SJSA1 (cell line): ENCODE results near the gene CHRM2. TPM values are rescaled to one million over a fixed set of nuclear protein-coding genes. Genes with fewer than 3 reads are reported as not detected.
A peak's percentile ranks its signal among the peaks of the same experiment; 100 is the strongest.
"Not testable (repeated sequence)": the region's sequence is repeated elsewhere in the genome, so short reads cannot be mapped to it uniquely, and the experiment has no call there.

Experiments
- DNase-seq, 2 experiments: peaks; one replicate each; pipeline ENCODE4 v3.0.0-alpha.2; 2015 to 2020; ENCODE audit warnings: low spot score in 2 of 2, low read depth in 1 of 2
- H3K27ac ChIP-seq: fragments of 250-450 bp; sonication (Bioruptor Pico); 2 replicates; pipeline ENCODE4 v1.5.1; 2020; ENCODE audit warnings: mild to moderate bottlenecking, moderate library complexity
- H3K27me3 ChIP-seq: fragments of 250-450 bp; sonication (Bioruptor Pico); replicated peaks from 2 replicates; pipeline ENCODE4 v1.5.1; 2020; ENCODE audit warnings: mild to moderate bottlenecking, moderate library complexity
- H3K36me3 ChIP-seq: fragments of 250-450 bp; sonication (Bioruptor Pico); 2 replicates; pipeline ENCODE4 v1.5.1; 2020; ENCODE audit warnings: mild to moderate bottlenecking
- H3K4me1 ChIP-seq: fragments of 250-450 bp; sonication (Bioruptor Pico); replicated peaks from 2 replicates; pipeline ENCODE4 v1.6.1; 2021; ENCODE audit warnings: mild to moderate bottlenecking
- H3K4me3 ChIP-seq: fragments of 250-450 bp; sonication (Bioruptor Pico); 2 replicates; pipeline ENCODE4 v1.5.1; 2020; ENCODE audit warnings: mild to moderate bottlenecking
- H3K9me3 ChIP-seq: fragments of 250-450 bp; sonication (Bioruptor Pico); replicated peaks from 2 replicates; pipeline ENCODE4 v1.5.1; 2020; ENCODE audit warnings: mild to moderate bottlenecking
- total RNA-seq: library from RNA; depleted of rRNA; stranded (reverse); fragments of >200 nt; shearing (Covaris generic); gene quantifications from 2 replicates; pipeline ENCODE4 v1.2.3, GENCODE V29; 2014; rRNA removed

The CHRM2 gene
- total RNA-seq, result 0.13 and 0.24 TPM in 2 replicates

DNA sequence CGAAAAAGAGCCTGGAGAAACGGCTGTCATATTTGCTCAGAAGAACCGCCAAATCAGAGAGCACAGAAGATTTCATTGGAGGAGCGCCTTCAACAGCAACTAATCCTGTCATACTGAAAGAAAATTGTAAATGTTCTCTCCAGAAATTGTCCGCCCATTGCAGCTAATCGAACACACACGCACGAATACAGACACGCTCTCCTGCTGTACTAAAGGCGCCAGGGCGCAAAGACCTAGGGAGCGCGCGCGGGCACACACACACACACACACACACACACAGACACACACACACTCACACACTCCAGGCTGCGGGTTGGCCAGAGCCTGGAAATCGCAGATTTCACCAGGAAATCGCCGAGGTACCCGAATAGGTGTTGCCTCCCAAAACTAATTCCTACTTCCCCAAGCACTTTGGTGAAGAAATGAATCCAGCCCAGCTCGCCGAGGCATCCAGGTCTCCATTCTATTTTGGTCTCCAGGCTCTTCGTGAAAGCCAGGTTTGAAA lies at the start of gene CHRM2:
CHRM2 (plus strand) TSS at position 157 of the 505 bp plus-strand sequence. CDS start 146,214 bp downstream, outside the sequence.
- Histone ChIP-seq H3K27ac (no peak within 1 kb of the TSS), H3K4me1 (peaks cover 34% of the 10 kb centered on the region), H3K36me3 (no peaks in the 10 kb centered on the region), H3K27me3 (peaks cover 70% of the 10 kb centered on the region), H3K9me3 (no peaks in the 10 kb centered on the region), H3K4me3 (peak within 1 kb of the TSS; percentile 29)
- DNase-seq, result peak in 1 of 2 experiments; percentile 49

DNA sequence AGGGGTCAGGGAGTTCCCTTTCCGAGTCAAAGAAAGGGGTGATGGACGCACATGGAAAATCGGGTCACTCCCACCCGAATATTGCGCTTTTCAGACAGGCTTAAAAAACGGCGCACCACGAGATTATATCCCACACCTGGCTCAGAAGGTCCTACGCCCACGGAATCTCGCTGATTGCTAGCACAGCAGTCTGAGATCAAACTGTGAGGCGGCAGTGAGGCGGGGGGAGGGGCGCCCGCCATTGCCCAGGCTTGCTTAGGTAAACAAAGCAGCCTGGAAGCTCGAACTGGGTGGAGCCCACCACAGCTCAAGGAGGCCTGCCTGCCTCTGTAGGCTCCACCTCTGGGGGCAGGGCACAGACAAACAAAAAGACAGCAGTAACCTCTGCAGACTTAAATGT lies 37.1 kb upstream of the CHRM2 start:
- H3K36me3 ChIP-seq, H3K27me3 ChIP-seq, H3K4me3 ChIP-seq, H3K4me1 ChIP-seq, H3K9me3 ChIP-seq, DNase-seq, H3K27ac ChIP-seq: not testable (repeated sequence)

DNA sequence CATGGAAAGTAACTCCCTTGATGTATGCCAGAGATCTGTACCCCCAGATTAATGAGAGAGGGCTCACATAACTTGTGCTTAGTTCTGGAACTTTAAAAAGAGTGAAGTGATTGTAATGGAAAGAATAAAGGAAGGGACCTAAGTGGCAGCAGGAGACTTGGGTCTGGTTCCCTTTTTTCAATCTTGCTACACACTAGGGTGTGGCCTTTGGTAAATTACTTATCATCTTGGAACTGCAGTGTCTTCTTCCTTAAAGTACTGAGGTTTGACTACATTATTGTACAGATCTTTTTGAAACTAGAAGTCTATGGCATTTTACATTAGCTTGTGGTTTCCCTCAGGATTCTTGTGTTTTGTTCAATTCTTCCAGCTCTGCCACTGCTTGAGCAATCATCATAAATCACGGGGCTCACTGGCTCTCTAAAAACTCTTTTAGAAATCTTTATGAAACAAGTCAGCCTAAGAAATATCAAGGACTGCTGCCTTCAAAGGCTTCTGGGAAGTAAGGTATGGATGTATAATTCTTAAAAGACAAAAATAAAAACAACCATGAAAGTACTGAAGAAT lies 22.5 kb upstream of the CHRM2 start:
- no peaks in the 10 kb centered on the region for H3K9me3 ChIP-seq
- no peaks in the 10 kb centered on the region for H3K4me1 ChIP-seq
- no peak overlapping the region for H3K4me3 ChIP-seq
- H3K36me3 ChIP-seq, result no peaks in the 10 kb centered on the region
- DNase-seq, result no peak
- peaks cover 10% of the 10 kb centered on the region; the same call in 1 of the 2 replicates for H3K27me3 ChIP-seq
- H3K27ac ChIP-seq, result no peak overlapping the region

DNA sequence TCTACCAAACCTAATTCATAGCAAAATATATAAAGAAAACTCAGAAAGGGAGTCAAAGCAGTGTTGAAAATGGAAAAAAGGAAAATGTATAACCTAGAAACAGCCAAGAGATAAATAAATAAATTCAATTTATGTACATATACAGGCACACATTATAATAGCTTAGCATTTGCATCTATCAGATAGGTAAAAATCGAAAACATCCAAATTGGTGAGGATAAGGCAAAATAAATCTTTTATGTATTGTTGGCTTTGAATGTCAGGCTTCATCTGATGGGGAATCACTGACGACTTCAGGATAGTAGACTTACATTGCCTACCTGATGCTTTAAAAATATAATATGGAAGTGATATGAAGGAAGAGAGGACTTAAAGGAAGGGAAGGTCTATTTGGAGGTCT lies 20.6 kb upstream of the CHRM2 start:
- Histone ChIP-seq H3K27ac (no peak overlapping the region), H3K4me1 (no peaks in the 10 kb centered on the region)
- no peak for DNase-seq

DNA sequence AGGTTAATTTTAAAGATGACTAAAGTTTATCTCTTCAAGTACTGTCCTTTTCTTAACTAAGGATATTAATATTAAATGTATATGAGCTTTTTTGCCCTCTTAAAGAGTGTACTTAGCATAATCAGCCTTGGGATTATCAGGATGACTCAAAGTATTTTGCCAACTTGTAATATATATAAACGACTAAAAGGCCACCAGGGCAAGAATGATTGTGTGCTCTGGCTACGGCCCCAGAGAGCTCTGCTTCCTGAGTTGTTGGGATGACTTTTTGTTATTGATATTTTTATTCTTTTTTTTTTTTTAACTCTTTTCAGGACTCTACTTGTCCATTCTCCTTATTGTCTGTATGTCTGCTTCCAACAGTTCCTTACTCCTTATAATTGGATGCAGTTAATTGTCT lies 14.8 kb upstream of the CHRM2 start:
- Histone ChIP-seq H3K27me3 (no peaks in the 10 kb centered on the region; the same call in 1 of the 2 replicates), H3K4me1 (no peaks in the 10 kb centered on the region), H3K4me3 (no peak overlapping the region), H3K27ac (no peak overlapping the region), H3K36me3 (no peaks in the 10 kb centered on the region), H3K9me3 (no peaks in the 10 kb centered on the region)
- DNase-seq, result no peak

More for the DNA sequence above, 20.6 kb upstream of the CHRM2 start:
- H3K27me3 ChIP-seq, result peaks cover 10% of the 10 kb centered on the region; the same call in 1 of the 2 replicates
- no peaks in the 10 kb centered on the region for H3K9me3 ChIP-seq
- H3K36me3 ChIP-seq, result no peaks in the 10 kb centered on the region
- H3K4me3 ChIP-seq, result no peak overlapping the region

DNA sequence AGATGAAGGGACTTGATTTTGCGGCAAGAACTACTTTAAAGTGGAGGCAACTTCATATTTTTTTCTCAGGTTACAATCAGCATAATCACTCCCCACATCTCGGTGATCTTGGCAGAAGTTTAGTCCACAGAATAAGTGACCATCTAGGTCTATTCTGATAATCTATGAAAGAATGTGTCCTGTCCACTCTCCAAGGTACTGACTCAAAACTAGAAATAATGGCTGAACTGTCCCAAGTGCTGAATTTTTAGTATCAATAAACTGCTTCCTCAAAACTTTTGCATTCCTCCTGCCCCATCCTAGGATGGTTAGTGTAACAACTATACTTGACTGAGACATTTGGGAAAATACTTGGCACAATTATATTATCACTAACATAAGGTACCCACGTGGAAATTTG lies 10.9 kb upstream of the CHRM2 start:
- no peak for DNase-seq
- Histone ChIP-seq H3K27ac (no peak overlapping the region), H3K9me3 (no peaks in the 10 kb centered on the region), H3K27me3 (0 out of 2 replicates have a peak, but pooled peaks cover 6% of the 10 kb centered on the region), H3K4me1 (no peaks in the 10 kb centered on the region), H3K36me3 (no peaks in the 10 kb centered on the region), H3K4me3 (no peak overlapping the region)

DNA sequence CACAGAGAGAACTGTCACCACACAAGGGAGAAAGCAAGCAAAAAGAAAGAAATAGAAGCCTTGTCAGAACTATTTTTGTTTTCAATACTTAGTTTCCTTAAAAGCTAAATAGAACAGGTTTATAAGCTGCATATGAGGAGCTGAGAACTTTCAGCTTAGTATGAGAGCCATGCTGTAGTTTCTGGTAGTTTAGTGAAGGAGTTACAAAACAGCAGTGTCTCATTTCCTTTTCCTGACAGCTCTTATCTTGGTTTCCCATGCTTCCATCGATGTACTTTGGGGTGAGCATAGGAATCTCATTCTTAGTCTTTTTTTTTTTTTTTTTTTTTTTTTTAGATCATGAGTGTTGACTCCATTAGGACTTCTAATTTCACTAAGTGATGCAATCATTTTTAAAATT lies 8.6 kb upstream of the CHRM2 start:
- Histone ChIP-seq H3K4me3 (no peak overlapping the region), H3K27ac (no peak overlapping the region), H3K4me1 (no peaks in the 10 kb centered on the region), H3K9me3 (no peaks in the 10 kb centered on the region), H3K27me3 (peaks cover 17% of the 10 kb centered on the region), H3K36me3 (no peaks in the 10 kb centered on the region)
- DNase-seq, result no peak

DNA sequence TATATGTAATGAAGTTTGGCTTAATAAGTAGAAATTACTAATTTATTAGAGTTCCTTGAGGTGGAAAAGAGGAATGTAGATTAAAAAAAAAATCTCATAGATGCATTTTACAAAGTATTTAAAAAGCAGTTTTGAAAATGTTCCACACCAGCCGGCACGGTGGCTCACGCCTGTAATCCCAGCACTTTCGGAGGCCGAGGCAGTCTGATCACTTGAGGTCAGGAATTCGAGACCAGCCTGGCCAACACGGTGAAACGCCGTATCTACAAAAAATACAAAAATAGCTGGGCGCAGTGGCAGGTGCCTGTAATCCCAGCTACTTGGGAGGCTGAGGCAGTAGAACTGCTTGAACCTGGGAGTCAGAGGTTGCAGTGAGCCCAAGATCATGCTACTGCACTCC lies 3.2 kb upstream of the CHRM2 start:
- H3K27ac ChIP-seq, result no peak overlapping the region
- no peak for DNase-seq
- peaks cover 21% of the 10 kb centered on the region for H3K4me1 ChIP-seq
- H3K36me3 ChIP-seq, result no peaks in the 10 kb centered on the region
- no peaks in the 10 kb centered on the region for H3K9me3 ChIP-seq
- H3K27me3 ChIP-seq, result peaks cover 52% of the 10 kb centered on the region
- H3K4me3 ChIP-seq, result no peak overlapping the region

DNA sequence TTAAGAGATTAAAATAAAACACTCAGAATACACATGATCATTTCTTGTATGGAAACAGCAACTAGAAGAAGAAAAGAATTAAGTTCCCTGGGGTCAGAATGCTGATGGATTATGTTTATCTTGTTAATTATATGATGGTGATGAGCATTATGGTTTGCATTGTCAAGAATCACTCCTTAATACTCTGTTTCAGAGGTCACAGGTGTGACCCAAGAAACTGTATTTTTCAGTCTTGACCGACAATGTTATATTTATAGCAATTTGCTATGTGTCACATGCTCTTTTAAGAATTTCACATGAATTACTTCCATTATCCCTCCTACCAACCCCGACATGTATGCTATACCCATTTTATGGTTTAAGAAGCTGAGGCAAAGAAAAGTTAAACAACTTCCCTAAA lies 2.7 kb upstream of the CHRM2 start:
- no peaks in the 10 kb centered on the region for H3K36me3 ChIP-seq
- no peak for DNase-seq
- H3K9me3 ChIP-seq, result no peaks in the 10 kb centered on the region
- H3K27me3 ChIP-seq, result peaks cover 55% of the 10 kb centered on the region
- H3K27ac ChIP-seq, result no peak overlapping the region
- no peak overlapping the region for H3K4me3 ChIP-seq
- peaks cover 26% of the 10 kb centered on the region for H3K4me1 ChIP-seq

DNA sequence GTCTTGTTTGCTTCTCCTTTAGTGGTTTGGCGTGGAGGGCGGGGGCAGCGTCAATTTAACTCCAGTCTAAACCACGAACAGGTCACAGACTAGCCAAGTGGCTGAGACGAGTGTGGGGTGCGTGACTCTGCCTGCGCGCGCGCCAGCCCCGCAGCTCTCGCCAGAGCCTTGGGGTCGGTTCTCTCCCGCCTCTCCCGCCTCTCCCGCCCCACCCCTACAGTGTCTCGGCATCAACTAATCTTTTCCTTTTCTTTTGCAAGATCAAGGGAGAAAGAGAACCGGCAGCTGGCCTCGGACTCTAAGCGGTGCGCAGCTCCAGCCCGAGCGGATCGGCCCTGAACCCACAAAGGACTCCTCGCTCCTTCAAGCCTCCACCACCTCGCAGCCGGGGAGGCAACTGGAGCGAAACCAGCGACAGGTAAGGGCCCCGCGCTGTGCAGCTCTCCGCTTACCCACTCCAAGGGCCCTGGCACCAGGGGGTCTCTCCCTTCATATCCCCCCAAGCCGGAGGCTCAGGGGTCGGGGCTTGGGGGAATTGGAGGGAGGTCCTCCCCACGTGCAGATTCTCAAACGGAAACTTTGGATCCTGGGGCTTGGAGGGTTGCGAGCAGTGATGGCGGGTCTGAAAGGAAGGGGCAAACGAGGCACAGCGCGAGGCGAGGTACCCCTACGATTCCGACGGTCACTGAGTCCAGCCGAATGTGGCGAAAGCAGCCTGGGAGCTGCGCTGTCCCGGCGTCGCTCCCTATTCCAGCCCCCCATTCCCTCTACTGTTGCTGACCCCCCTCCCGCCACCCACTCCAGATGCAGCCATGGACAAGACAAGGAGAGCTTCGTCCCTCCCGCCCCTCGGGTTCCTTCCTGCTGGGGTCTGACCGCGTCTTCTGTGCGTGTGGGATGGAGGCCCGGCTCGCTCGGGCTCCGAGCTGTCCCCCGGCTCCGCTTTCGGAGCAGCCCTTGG lies 829 bp downstream of the CHRM2 start:
- DNase-seq, result peak in 1 of 2 experiments; percentile 36
- no peaks in the 10 kb centered on the region for H3K36me3 ChIP-seq
- H3K27ac ChIP-seq, result no peak overlapping the region
- peak overlapping the region; percentile 29 for H3K4me3 ChIP-seq
- no peaks in the 10 kb centered on the region for H3K9me3 ChIP-seq
- H3K27me3 ChIP-seq, result peaks cover 69% of the 10 kb centered on the region
- peaks cover 34% of the 10 kb centered on the region for H3K4me1 ChIP-seq

DNA sequence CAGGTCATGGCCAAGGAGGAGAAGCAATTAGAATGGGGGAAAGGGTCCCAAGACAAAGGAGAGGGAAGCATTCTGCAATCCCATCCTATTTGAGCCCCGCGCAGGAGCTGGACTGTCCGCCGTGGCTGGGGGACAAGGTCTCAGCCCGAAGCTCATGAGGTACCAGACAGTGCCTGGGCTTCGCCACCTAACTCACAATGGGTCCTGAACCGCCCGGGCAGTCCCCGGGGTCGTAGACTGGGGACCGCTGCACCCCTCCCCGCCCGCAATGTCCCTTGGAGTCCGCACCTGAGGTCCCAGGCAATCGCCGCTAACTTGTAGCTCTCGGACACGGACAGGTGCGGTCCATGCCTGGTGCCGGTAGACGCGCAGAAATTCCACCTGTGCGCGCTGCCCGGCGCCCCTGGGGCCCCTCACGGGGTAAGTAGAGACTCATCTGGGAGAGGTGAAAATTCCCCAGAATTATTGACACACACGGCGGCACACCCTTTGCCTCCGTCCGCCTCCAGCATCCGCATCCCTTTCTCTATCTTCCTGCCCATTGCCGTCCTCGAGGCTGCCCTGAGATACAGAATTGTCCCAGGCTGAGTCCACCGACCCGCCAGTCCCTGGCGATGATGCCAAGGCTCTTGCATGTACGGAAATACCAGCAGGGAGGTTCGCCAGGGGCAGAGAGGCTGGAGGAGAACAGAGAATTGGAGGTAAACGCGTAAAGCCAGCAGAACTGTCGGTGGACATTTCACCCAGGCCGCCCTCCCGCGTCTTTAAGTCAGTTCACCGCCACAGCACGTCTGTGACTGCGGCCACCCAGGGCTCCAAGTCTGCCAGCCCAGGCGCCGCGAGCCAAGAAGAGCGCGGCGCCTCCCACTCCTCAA lies 1.8 kb downstream of the CHRM2 start:
- H3K27ac ChIP-seq, result no peak overlapping the region
- H3K4me1 ChIP-seq, result peaks cover 34% of the 10 kb centered on the region
- DNase-seq, result peak; percentile 30 to 39
- H3K27me3 ChIP-seq, result peaks cover 59% of the 10 kb centered on the region
- no peaks in the 10 kb centered on the region for H3K36me3 ChIP-seq
- H3K9me3 ChIP-seq, result no peaks in the 10 kb centered on the region
- peak overlapping the region; percentile 37 for H3K4me3 ChIP-seq

DNA sequence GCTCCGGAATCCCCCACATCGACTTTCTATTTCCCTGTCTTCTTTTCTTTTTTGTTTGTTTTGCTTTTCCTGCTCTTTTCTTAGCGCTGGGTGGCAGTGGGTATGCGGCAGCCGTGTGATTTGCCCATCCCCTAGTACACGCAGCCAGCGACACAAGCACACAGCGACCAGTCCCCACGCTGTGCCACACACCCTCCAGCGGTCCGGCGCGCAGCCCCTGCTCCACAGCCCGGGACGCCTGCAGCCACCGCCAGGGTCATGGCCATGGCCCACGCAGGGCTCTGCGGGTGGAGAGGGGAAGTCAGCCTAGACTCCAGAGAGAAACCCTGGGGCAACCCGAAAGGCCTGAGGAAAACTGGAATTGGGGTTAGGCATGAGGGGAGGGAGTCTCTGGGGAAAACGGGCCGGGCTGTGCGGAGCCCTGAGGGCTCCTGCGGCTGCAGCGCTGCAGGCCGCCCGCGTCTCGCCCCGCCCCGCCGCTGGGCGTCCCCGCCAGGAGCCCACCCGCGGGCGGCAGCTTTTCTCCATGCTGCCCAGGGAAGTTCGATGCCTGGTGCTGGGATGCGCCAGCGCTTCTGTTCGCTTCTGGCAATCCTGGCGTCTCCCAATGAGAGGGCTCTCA lies 2.5 kb downstream of the CHRM2 start:
- H3K9me3 ChIP-seq, result no peaks in the 10 kb centered on the region
- H3K4me3 ChIP-seq, result peak overlapping the region; percentile 37
- DNase-seq, result peak in 1 of 2 experiments; percentile 45
- no peak overlapping the region for H3K27ac ChIP-seq
- no peaks in the 10 kb centered on the region for H3K36me3 ChIP-seq
- H3K27me3 ChIP-seq, result peaks cover 57% of the 10 kb centered on the region
- peaks cover 34% of the 10 kb centered on the region for H3K4me1 ChIP-seq
